ENCODE measurements around the gene IQCE.
"Not testable (repeated sequence)": the region's sequence is repeated elsewhere in the genome, so short reads cannot be mapped to it uniquely, and the experiment has no call there.

Gene IQCE

GRCh38 chr7:2520761-2521290, 38.0 kb upstream of the IQCE start:
- DNase-seq (ENCODE audit: low spot score): no peak
- FAIRE-seq: peak; percentile 96

DNA sequence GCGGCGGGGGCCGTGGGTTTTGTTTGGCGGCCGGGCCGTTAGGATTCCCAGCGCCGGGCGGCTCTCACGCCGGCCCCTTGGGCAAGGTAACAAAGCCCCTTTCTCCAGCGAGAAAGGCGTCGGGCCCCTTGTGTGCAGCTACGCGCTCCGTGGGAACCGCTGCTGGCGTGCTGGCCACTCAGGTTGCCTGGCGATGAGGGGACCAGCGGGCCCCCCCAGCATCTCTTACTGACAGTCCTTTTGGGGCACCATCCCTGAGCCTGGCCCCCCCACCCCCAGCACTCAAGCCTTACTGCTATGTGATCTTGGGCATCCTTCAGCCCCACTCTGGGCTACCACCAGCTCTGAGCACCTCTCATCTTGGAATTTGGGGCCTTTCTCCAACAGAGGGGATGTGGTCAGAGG, 37.4 kb upstream of the IQCE start:
- DNase-seq (ENCODE audit: low spot score) (no peak), FAIRE-seq (no peak)

DNA sequence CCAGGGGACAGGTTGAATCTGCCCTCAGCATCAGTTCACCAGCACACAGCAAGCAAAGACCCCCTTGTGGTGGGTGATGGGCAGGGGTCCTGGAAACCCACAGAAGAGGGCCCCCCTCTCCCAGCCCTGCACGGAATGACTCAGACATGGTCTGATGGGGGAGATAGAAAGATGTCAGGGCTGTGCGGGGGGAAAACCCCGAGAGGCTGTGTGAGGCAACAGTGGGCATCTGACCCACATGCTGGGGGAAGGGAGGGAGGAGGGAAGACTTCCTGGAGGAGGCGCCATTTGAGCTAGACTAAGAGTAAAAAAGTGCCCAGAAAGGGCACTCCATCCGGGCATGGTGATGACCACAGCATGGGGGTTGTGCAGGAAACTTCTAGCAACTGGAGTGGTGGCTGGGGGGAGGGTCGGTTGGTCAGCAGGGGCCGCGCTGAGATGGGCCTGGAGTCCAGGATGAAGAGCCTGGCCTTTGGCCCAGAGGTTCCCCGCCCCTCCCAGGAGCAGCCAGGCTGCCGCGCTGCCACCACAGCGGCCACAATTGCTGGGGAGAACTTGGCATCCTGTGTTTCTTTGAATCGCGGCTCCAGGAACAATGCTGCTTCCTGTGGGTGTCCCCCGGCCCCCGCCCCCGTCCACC, 36.7 kb upstream of the IQCE start:
- FAIRE-seq: no peak
- DNase-seq (ENCODE audit: low spot score): peak; percentile 65

DNA sequence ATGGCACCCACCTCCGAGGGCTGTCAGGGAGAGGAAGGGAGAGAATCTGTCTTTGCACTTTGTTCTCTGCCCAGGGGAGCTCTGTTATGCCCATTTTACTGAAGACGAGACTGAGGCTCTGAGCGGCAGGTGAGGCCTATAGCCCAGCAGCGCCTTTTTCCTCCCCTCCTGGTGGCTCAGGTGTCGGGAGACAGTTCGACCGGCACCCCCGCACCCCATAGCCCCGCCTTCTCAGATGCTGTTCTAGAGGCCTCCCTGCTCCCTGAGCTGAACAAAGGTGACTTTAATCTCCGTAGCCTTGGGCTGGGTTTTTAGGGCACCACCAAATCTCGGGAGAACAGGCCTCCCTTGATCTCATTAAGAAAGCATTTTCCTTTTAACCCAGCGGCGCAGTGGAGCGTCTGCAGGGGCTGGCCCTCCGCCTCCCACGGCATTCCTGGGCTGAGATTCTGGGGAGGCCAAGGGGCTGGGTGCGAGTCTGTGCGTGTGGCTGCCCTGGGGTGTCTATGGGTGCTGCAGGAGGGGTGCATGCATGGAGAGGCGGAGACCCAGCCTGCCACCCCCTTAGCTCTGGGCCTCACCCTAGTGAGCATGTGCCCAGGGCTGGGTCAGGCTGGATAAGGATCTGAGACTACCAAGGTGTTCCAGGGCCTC, 35.9 kb upstream of the IQCE start:
- FAIRE-seq (no peak), DNase-seq (ENCODE audit: low spot score) (peak; percentile 86)

DNA sequence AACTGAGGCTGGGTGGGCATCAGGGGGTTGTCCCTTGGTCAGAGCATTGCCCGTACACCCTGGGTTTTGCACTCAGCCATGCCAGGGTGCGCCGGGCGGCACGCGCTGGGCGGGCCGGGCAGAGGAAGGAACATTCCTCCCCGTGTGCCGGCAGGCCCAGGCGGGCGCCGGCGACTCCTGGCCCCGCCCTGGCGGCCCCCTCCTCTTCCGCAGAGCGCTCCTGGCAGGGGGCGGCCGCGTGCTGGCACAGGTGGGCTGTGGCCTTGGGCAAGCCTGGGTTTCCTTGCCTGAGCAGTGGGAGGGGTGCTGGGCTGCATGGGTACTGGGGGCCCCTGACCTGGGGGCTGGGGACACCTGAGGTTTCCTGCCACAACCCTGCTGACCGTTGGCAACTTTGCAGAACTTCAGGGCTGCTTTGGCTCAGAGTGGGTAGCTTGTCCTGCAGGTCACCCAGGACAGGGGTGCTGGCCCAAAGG, 35.3 kb upstream of the IQCE start:
- FAIRE-seq: no peak
- DNase-seq (ENCODE audit: low spot score): peak; percentile 80

GRCh38 chr7:2523941-2524807, 34.6 kb upstream of the IQCE start:
- peak; percentile 77 for DNase-seq (ENCODE audit: low spot score)

DNA sequence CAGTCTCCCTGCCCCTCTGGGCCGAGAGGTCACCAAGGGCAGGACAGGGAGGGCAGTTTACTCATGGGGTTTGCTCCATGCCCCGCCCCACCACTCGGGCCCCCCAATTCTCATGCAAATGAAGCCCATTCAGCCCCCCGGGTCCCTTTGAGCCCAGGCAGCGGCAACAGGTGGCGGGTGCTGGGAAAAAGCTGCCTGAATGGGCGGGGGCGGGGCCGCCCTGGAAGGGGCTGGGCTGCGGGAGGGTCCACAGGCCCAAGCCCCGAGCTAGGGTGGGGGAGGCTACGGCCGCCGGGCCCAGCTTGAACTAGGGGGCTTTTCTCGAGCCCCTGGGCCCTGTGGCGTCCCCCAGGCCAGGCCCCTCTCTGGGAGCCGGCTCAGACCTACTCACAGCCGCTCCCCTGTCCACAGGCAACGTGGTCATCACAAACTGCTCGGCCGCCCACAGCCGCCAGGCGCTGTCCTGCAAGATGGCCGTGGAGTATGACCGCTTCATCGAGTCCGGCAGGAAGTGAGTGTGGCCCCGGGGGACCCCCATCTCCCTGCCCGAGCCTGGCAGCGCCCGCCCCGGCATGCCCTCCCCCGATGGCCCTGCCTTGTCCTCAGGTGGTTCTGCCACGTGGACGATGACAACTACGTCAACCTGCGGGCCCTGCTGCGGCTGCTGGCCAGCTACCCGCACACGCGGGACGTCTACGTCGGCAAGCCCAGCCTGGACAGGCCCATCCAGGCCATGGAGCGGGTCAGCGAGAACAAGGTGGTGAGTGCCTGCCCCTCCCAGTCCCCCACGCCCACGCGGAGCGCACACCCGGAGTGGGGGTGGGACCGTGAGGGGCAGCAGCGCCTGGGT, 33.7 kb upstream of the IQCE start:
- FAIRE-seq (peak; percentile 61), DNase-seq (ENCODE audit: low spot score) (no peak)

More at GRCh38 chr7:2523941-2524807, 34.6 kb upstream of the IQCE start:
- FAIRE-seq: peak; percentile 99

- FAIRE-seq: peak; percentile 99
- no peak for DNase-seq (ENCODE audit: low spot score)
Measured at GRCh38 chr7:2525658-2526630, 32.8 kb upstream of the IQCE start.

DNA sequence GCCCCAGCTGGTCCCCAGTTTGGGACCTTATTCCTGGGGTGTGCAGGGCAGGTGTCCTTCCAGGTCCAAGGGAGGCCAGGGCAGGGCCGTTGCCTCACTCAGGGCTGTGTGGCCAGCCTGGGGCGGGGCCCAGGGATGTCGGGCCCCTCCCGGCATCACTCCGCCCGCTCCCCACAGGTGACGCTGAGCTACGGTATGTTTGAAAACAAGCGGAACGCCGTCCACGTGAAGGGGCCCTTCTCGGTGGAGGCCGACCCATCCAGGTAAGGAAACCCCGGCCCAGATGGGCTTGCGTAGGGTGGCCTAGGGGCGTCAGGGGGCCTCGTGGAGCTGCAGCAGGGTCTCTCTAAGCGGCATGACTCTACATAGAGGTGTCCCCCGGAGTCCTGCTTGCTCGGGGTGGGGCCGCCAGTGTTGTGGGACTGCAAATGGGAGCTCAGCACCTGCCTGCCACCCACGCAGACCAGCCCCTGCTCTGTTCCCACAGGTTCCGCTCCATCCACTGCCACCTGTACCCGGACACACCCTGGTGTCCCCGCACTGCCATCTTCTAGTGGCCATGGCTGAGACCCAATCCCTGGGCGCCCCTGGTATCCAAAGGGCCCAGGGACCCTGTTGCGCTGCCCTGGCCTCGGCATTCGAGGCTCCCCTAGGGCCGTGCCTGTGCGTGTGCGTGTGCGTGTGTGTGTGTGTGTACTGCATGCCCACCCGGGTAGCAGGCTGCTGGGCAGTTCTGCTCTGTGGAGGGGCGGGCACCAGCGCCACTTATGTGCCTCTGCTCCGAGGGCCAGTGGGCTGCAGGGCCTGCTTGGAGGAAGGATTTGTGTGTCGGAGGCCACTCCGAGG, 31.9 kb upstream of the IQCE start:
- DNase-seq (ENCODE audit: low spot score): no peak
- peak; percentile 99 for FAIRE-seq

DNA sequence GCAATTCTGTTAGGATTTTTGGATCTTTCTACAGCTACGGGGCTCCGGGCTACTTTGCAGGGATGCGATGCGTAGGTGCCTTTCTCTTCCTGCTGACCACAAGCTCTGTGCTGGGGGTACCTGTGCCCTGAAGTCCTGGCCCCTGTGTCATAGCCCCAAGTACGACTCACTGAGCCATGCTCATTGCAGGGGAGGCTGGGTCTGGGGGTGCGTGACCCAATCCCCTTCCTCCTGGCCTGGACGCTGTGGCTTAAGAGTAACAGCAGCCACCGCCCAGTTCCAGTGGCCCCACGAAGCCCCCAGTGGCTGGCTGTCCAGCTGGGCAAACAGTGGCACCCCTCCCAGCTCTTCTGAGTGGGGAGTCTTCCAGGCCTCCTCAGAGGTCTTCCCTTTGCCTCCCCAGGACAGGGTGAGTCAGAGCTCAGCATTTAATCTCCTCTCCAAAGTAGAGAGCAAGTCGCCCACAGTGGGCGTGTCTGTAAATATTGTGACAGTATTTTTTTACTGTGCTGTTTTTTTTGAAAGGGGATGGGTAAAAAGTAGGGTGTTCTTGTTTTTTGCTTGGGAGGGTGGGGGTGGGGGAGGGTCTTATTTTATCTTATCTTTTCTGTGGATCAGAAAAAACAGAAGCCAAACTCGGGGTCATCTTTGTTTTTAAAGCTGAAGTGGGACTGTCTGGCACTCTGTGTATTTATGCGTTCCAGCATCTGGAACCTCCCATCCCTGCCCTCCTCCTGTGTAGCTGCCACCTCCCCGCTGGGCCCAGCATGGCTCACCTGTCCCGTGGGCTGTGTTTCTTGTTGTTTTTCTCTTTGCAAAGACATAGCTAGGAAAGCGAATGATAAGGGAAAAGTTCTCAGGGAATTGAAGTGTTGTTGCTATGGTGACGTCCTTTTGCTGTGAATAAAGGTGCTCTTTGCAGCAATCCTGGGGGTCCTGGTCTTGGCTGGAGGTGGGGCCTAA, 31.0 kb upstream of the IQCE start:
- peak; percentile 89 for DNase-seq (ENCODE audit: low spot score)
- peak; percentile 90 for FAIRE-seq

DNA sequence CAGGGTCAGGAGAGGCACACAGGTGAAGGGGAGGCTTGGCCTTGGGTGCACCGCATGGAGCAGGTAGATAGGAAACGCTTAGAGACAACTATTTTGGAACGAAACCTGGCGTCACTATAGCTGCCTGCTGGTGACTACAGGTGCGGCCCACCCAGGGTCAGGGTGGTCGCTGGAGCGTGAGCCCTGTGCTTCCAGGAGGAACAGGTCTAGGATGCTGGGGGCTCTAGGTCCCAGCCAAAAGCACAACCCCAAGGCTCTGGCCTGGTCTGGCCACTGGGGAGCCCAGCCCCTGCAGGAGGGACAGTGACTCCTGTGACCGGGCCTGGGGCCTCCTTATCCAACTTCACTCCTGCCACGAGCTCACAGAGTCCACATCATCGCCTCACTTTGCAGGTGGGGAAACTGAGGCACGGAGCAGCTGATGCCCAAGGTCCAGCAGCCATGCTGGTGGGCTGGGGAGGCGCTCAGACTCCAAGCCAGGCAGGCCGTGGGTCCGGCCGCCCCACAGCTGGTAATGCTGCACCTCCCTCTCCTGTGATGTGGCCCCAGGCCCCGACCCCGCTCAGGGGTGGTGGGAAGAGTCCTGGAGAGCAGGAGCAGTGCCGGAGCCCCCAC, 30.2 kb upstream of the IQCE start:
- FAIRE-seq (no peak), DNase-seq (ENCODE audit: low spot score) (no peak)

DNA sequence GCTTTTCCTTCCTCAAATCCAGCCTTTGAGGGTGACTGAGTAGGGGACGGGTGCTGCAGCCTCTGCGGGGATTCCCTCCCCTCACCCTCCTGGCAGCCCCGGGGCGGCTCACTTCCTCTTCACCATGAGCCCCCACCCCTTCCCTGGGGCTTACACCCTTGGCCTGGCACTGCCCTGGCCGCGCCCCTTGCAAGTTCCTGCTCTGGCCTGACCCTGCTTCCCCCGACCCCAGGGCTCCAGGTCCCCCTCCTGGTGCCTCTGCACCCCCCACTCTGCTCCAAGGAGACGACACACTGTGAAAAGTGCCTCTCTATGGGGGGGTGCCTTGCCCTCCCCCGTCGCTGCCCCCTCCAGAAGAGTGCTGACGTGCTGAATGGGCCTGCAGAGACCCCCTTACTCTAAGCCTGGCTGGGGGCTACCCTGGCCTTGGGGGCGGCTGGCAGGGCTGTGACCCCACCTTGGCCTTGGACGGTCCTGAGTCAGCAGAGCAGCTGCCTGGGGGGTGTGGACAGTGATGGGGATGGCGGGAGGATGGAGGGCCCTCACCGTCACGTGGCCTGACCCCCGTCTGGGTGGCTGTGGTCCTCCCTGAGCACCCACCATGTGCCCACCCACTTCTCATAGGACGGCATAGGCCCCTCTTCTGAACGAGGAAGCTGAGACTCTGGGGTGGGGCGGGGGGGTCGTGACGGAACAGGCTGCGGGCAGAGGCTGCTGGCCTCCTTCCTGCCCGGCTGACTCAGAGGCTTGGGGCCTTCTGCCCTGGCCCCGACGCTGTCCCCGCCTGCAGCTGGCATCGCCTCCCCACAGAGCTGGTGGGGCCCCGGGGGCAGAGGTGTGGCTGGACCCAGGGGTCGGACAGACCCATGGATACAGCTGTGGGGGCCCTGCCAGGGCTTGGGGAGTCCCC, 29.4 kb upstream of the IQCE start:
- DNase-seq (ENCODE audit: low spot score): peak; percentile 95
- FAIRE-seq: no peak

- peak; percentile 92 for DNase-seq (ENCODE audit: low spot score)
- peak; percentile 99 for FAIRE-seq
Measured at GRCh38 chr7:2530071-2530987, 28.4 kb upstream of the IQCE start.

GRCh38 chr7:2530994-2531795, 27.6 kb upstream of the IQCE start:
- peak; percentile 99 for FAIRE-seq
- DNase-seq (ENCODE audit: low spot score): not testable (repeated sequence)

Data from urothelium cell line (cell line).